Activated T-cell treated with anti-CD3 and anti-CD28 coated beads, Interleukin-2, amount 50 U/mL, for 1 hour (primary cell): Measurements from ENCODE around the gene GALNT2.

Source experiments
- DNase-seq: peaks from one replicate; pipeline ENCODE4 v3.0.0-alpha.2; 2020

GALNT2 gene

GRCh38 chr1:230136453-230137336 is 69.7 kb downstream of the GALNT2 start:
- no peak for DNase-seq

- no peak for DNase-seq
Observed at GRCh38 chr1:230137337-230137815, 70.3 kb downstream of the GALNT2 start.

- no peak for DNase-seq
Observed at GRCh38 chr1:230138561-230139239, 71.7 kb downstream of the GALNT2 start.

GRCh38 chr1:230139315-230139714 is 72.3 kb downstream of the GALNT2 start:
- DNase-seq, result no peak

GRCh38 chr1:230139741-230140140 is 72.7 kb downstream of the GALNT2 start:
- no peak for DNase-seq

- no peak for DNase-seq
Observed at GRCh38 chr1:230140221-230141020, 73.4 kb downstream of the GALNT2 start.

GRCh38 chr1:230141021-230141648 is 74.1 kb downstream of the GALNT2 start:
- no peak for DNase-seq

GRCh38 chr1:230141797-230142607 is 75.0 kb downstream of the GALNT2 start:
- DNase-seq, result no peak

- DNase-seq, result no peak
Observed at GRCh38 chr1:230142608-230143210, 75.7 kb downstream of the GALNT2 start.

GRCh38 chr1:230143534-230143933 is 76.5 kb downstream of the GALNT2 start:
- DNase-seq, result no peak

GRCh38 chr1:230144010-230144614 is 77.1 kb downstream of the GALNT2 start:
- no peak for DNase-seq

GRCh38 chr1:230144758-230145504 is 77.9 kb downstream of the GALNT2 start:
- no peak for DNase-seq

GRCh38 chr1:230145505-230145899 is 78.5 kb downstream of the GALNT2 start:
- no peak for DNase-seq

- no peak for DNase-seq
Observed at GRCh38 chr1:230145953-230146476, 79.0 kb downstream of the GALNT2 start.

GRCh38 chr1:230146709-230147108 is 79.7 kb downstream of the GALNT2 start:
- no peak for DNase-seq

GRCh38 chr1:230147253-230148125 is 80.5 kb downstream of the GALNT2 start:
- DNase-seq, result no peak

GRCh38 chr1:230148126-230148652 is 81.2 kb downstream of the GALNT2 start:
- DNase-seq, result no peak

GRCh38 chr1:230148768-230149469 is 81.9 kb downstream of the GALNT2 start:
- DNase-seq, result no peak
